Kidney epithelial cell (primary cell): ENCODE measurements around the gene PIEZO2. TPM values are rescaled to one million over a fixed set of nuclear protein-coding genes. Genes with fewer than 3 reads are reported as not detected.

Experiments used
- DNase-seq: peaks from one replicate; pipeline ENCODE4 v3.0.0-alpha.2; 2010; ENCODE audit warnings: low read depth
- H3K27me3 ChIP-seq: 2 replicates; pipeline ENCODE4 v1.6.0; 2011; ENCODE audit warnings: low read length; ENCODE audit not compliant: control insufficient read depth, insufficient read depth
- H3K36me3 ChIP-seq: 2 replicates; pipeline ENCODE4 v1.5.1; 2011; ENCODE audit warnings: low read length; ENCODE audit not compliant: control insufficient read depth, insufficient read depth
- H3K4me3 ChIP-seq: 2 replicates; pipeline ENCODE4 v1.5.1; 2011; ENCODE audit warnings: low read depth, mild to moderate bottlenecking, control low read depth, low read length
- total RNA-seq: library from RNA; depleted of rRNA; stranded (reverse); fragments of >200 nt; gene quantifications from 2 replicates; pipeline ENCODE4 v1.2.3, GENCODE V29; 2015
- TF ChIP-seq, protein P1 (sequence below): IDR thresholded peaks from 2 replicates; pipeline ENCODE4 v1.5.1; 2011; ENCODE audit warnings: mild to moderate bottlenecking, moderate library complexity, low read length, control low read depth, inconsistent platforms; ENCODE audit not compliant: insufficient read depth, poor library complexity, severe bottlenecking

The PIEZO2 gene
- total RNA-seq, 1 donor from 2014 or later, result 1.8 TPM

DNA sequence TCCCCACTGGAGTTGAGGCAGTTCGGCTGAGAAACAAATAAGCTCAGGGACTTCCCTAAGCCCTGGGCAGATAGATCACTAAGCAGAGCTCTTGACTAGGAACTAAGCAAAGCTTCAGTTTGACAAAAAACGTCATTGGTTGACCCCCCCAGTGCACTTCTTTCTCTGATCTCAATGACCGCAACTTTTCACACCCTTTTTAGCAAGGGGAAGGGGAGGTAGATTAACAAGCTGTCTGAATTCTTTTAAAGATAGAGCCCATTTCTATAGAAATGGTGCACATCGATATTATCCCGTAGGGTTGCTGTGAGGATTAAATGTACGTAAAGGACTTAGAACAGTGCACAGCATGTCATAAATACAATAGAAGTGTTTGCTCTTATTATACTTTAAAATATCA is 42.5 kb downstream of the PIEZO2 start:
- TF ChIP-seq, protein P1, sequence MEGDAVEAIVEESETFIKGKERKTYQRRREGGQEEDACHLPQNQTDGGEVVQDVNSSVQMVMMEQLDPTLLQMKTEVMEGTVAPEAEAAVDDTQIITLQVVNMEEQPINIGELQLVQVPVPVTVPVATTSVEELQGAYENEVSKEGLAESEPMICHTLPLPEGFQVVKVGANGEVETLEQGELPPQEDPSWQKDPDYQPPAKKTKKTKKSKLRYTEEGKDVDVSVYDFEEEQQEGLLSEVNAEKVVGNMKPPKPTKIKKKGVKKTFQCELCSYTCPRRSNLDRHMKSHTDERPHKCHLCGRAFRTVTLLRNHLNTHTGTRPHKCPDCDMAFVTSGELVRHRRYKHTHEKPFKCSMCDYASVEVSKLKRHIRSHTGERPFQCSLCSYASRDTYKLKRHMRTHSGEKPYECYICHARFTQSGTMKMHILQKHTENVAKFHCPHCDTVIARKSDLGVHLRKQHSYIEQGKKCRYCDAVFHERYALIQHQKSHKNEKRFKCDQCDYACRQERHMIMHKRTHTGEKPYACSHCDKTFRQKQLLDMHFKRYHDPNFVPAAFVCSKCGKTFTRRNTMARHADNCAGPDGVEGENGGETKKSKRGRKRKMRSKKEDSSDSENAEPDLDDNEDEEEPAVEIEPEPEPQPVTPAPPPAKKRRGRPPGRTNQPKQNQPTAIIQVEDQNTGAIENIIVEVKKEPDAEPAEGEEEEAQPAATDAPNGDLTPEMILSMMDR, result no peak
- H3K4me3 ChIP-seq, result no peak overlapping the region
- no peak for DNase-seq
- no peaks in the 10 kb centered on the region for H3K36me3 ChIP-seq
- no peaks in the 10 kb centered on the region for H3K27me3 ChIP-seq

DNA sequence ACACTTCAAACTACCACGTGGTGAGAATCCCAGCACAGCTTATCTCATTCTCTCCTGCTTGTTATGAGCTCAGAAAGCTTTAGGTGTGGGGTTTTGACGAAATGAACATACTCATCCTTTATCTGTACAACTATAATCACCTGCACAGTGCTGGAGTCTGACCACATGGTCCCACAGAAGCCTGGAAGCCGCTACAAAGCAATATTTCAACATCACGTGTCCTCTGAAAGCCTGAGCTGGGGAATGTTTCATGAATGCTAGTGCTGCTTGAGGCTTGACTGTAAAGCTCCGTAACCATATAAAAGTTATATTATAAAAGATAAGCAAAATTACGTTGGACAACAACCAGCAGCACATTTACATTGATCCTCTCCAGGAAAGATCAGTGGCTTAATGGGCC is 43.9 kb downstream of the PIEZO2 start:
- DNase-seq, result no peak
- no peaks in the 10 kb centered on the region for H3K27me3 ChIP-seq
- no peaks in the 10 kb centered on the region for H3K36me3 ChIP-seq
- TF ChIP-seq, protein P1, result no peak
- no peak overlapping the region for H3K4me3 ChIP-seq

DNA sequence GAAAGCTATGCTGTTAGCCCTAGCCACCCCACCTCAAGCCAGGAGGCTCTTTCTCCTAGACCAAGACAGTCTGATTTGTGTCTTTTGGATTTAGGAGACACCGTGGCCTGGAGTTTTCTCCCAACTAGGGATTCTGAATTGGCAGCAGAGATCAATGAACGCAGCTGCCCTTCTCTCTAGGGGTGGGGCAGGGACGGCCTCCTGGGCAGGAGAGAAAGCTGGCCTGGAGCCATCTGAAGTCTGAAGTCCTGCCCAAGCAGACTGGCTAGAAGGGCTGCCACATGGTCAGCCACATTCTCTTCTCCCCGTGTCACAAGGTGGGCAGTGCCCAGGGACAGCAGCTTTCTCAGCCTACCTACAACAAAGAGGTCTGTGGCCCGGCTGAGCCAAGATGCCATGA is 45.1 kb downstream of the PIEZO2 start:
- no peak overlapping the region for H3K4me3 ChIP-seq
- TF ChIP-seq, protein P1, result no peak
- H3K27me3 ChIP-seq, result no peaks in the 10 kb centered on the region
- H3K36me3 ChIP-seq, result no peaks in the 10 kb centered on the region
- no peak for DNase-seq

DNA sequence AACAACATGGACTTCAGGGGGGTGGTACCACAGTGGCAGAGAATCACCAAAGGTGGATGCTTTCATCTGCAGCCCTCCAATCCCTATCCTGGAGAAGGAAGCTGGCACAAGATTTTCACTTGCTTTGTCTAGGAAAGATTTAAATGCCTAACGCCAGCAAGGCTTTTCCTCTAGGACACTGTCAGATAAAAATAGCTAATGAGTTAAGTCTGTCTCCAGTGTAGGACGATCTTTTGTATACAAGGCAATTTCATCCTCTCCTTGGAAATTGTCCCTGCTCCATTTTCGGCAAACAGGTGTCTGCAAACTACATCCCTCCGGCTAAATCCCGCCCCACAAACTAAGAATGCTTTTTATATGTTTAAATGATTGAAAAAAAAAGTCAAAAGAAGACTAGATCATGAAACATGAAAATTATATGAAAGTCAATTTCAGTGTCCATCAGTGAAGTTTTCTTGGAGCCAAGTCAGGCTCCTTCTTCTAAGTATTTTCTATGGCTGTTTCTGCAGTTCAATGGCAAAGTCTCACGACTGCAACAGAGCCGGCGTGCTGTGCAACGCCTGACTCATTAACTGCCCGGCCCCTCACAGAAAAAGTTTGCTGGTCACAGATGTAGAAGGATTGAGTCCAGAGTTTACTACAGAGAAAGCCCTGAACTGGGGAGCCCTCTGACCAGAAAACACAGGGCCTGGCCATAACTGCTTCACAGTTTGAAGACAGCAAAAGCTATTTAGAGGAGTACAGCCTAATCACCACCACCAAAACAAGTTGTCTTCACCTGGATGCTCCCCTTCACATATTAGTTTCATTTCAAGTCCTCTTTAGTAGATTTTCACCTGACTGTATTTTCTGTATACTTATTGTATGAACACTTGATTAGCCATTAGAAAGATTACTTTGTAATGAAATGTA is 52.3 kb downstream of the PIEZO2 start:
- TF ChIP-seq, protein P1, result no peak
- DNase-seq, result no peak

DNA sequence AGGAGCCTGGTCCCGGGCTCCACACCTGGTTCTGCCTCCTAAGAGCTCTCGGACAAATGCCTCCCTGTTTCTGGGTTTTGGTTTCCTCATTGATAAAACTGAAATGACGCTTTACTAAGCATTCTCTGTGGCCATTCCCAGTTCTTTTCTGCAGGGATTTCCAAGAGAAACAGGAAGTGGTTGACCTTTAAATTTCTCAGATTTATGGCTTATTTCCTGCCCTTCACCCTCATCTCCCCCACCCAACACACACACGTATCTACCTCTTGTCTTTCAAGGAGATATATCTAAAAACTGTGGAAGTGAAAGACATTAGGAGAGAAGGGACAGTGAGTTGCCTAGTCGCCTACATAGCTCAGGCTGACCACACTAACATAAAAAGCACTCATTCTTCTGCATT is 53.0 kb downstream of the PIEZO2 start:
- no peak for DNase-seq
- TF ChIP-seq, protein P1, result no peak

More for the DNA sequence above, 52.3 kb downstream of the PIEZO2 start:
- no peaks in the 10 kb centered on the region for H3K27me3 ChIP-seq
- H3K4me3 ChIP-seq, result no peak overlapping the region
- H3K36me3 ChIP-seq, result no peaks in the 10 kb centered on the region

More for the DNA sequence above, 53.0 kb downstream of the PIEZO2 start:
- Histone ChIP-seq H3K27me3 (no peaks in the 10 kb centered on the region), H3K36me3 (no peaks in the 10 kb centered on the region), H3K4me3 (no peak overlapping the region)
